ENCODE data around the gene SUSD5.
A peak's percentile ranks its signal among the peaks of the same experiment; 100 is the strongest.

SUSD5 gene

GRCh38 chr3:33238923-33239322 lies 20.3 kb upstream of the SUSD5 start:
- H3K9me3 ChIP-seq (replicated peaks; ENCODE audit: insufficient read depth, low read length): no peaks in the 10 kb centered on the region
- H3K9me2 ChIP-seq (replicated peaks; ENCODE audit: insufficient read depth, low read length): no peaks in the 10 kb centered on the region
- TF ChIP-seq EZH2phosphoT487 (IDR thresholded peaks at IDR 0.05; ENCODE audit: low read length) (no peak), EZH2 (optimal IDR thresholded peaks at IDR 0.05; ENCODE audit: low read depth, low read length) (no peak)
- TF ChIP-seq, protein P1, sequence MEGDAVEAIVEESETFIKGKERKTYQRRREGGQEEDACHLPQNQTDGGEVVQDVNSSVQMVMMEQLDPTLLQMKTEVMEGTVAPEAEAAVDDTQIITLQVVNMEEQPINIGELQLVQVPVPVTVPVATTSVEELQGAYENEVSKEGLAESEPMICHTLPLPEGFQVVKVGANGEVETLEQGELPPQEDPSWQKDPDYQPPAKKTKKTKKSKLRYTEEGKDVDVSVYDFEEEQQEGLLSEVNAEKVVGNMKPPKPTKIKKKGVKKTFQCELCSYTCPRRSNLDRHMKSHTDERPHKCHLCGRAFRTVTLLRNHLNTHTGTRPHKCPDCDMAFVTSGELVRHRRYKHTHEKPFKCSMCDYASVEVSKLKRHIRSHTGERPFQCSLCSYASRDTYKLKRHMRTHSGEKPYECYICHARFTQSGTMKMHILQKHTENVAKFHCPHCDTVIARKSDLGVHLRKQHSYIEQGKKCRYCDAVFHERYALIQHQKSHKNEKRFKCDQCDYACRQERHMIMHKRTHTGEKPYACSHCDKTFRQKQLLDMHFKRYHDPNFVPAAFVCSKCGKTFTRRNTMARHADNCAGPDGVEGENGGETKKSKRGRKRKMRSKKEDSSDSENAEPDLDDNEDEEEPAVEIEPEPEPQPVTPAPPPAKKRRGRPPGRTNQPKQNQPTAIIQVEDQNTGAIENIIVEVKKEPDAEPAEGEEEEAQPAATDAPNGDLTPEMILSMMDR (IDR thresholded peaks at IDR 0.05; ENCODE audit: low read length): no peak
- no peak overlapping the region for H3K4me2 ChIP-seq (ENCODE audit: low read depth, low read length)
- H3K9ac ChIP-seq (ENCODE audit: low read length): no peak overlapping the region
- peaks cover 7% of the 10 kb centered on the region for H3F3A ChIP-seq (ENCODE audit: insufficient read depth, low read length)
- H3K27me3 ChIP-seq (replicated peaks; ENCODE audit: insufficient read depth, low read length): no peaks in the 10 kb centered on the region
- no peak overlapping the region for H3K27ac ChIP-seq (ENCODE audit: low read length)
- H3K36me3 ChIP-seq (replicated peaks; ENCODE audit: insufficient read depth, low read length): no peaks in the 10 kb centered on the region
- no peak for DNase-seq
- H4K20me1 ChIP-seq (ENCODE audit: insufficient read depth, low read length): no peaks in the 10 kb centered on the region
- H3K4me3 ChIP-seq (ENCODE audit: low read length): no peak overlapping the region
- H3K4me1 ChIP-seq (ENCODE audit: low read length): peaks cover 5% of the 10 kb centered on the region
- H2AFZ ChIP-seq (ENCODE audit: low read length): no peak overlapping the region
- no peaks in the 10 kb centered on the region for H3K79me2 ChIP-seq (ENCODE audit: low read length)

- H3K4me2 ChIP-seq (ENCODE audit: low read depth, low read length): peak overlapping the region; percentile 40; the same call in 1 of the 2 replicates
- peak overlapping the region; percentile 46; the same call in 1 of the 2 replicates for H3K27ac ChIP-seq (ENCODE audit: low read length)
Observed at GRCh38 chr3:33237439-33237838, 18.8 kb upstream of the SUSD5 start.

GRCh38 chr3:33236005-33236404 lies 17.4 kb upstream of the SUSD5 start:
- Histone ChIP-seq H3F3A (ENCODE audit: insufficient read depth, low read length) (peaks cover 7% of the 10 kb centered on the region), H3K9me3 (replicated peaks; ENCODE audit: insufficient read depth, low read length) (no peaks in the 10 kb centered on the region), H3K36me3 (replicated peaks; ENCODE audit: insufficient read depth, low read length) (no peaks in the 10 kb centered on the region), H3K27ac (ENCODE audit: low read length) (no peak overlapping the region), H3K27me3 (replicated peaks; ENCODE audit: insufficient read depth, low read length) (no peaks in the 10 kb centered on the region), H3K9me2 (replicated peaks; ENCODE audit: insufficient read depth, low read length) (no peaks in the 10 kb centered on the region), H3K4me2 (ENCODE audit: low read depth, low read length) (no peak overlapping the region), H3K9ac (ENCODE audit: low read length) (no peak overlapping the region), H4K20me1 (ENCODE audit: insufficient read depth, low read length) (no peaks in the 10 kb centered on the region), H3K4me1 (ENCODE audit: low read length) (peaks cover 5% of the 10 kb centered on the region), H2AFZ (ENCODE audit: low read length) (no peak overlapping the region), H3K79me2 (ENCODE audit: low read length) (no peaks in the 10 kb centered on the region), H3K4me3 (ENCODE audit: low read length) (no peak overlapping the region)
- DNase-seq: no peak
- TF ChIP-seq, protein P1 (IDR thresholded peaks at IDR 0.05; ENCODE audit: low read length): no peak
- TF ChIP-seq EZH2 (optimal IDR thresholded peaks at IDR 0.05; ENCODE audit: low read depth, low read length): no peak
- TF ChIP-seq EZH2phosphoT487 (IDR thresholded peaks at IDR 0.05; ENCODE audit: low read length): no peak

More at GRCh38 chr3:33237439-33237838, 18.8 kb upstream of the SUSD5 start:
- no peaks in the 10 kb centered on the region for H3K79me2 ChIP-seq (ENCODE audit: low read length)
- no peak overlapping the region for H3K9ac ChIP-seq (ENCODE audit: low read length)
- H3K9me2 ChIP-seq (replicated peaks; ENCODE audit: insufficient read depth, low read length): no peaks in the 10 kb centered on the region
- no peaks in the 10 kb centered on the region for H3K27me3 ChIP-seq (replicated peaks; ENCODE audit: insufficient read depth, low read length)
- H3K36me3 ChIP-seq (replicated peaks; ENCODE audit: insufficient read depth, low read length): no peaks in the 10 kb centered on the region
- H3K4me3 ChIP-seq (ENCODE audit: low read length): peak overlapping the region; percentile 15; the same call in 1 of the 2 replicates
- H3F3A ChIP-seq (ENCODE audit: insufficient read depth, low read length): peaks cover 7% of the 10 kb centered on the region
- peak; percentile 78 for DNase-seq
- no peaks in the 10 kb centered on the region for H4K20me1 ChIP-seq (ENCODE audit: insufficient read depth, low read length)
- H2AFZ ChIP-seq (ENCODE audit: low read length): peak overlapping the region; percentile 40; the same call in 1 of the 2 replicates
- H3K9me3 ChIP-seq (replicated peaks; ENCODE audit: insufficient read depth, low read length): no peaks in the 10 kb centered on the region
- peaks cover 5% of the 10 kb centered on the region for H3K4me1 ChIP-seq (ENCODE audit: low read length)
- TF ChIP-seq, protein P1 (IDR thresholded peaks at IDR 0.05; ENCODE audit: low read length): no peak
- no peak for TF ChIP-seq EZH2phosphoT487 (IDR thresholded peaks at IDR 0.05; ENCODE audit: low read length)
- no peak for TF ChIP-seq EZH2 (optimal IDR thresholded peaks at IDR 0.05; ENCODE audit: low read depth, low read length)

Measured in MM.1S (cell line).